Cardiac muscle cell (in vitro differentiated cells and primary cell): ENCODE results near the gene ADAMTSL3. TPM values are rescaled to one million over a fixed set of nuclear protein-coding genes. Genes with fewer than 3 reads are reported as not detected.

Source experiments
- DNase-seq, 2 donors: peaks; one replicate each; pipeline versions ENCODE4 v3.0.0 to v3.0.0-alpha.2; 2010 to 2017; ENCODE audit warnings: low read depth in 1 of 2, low spot score in 1 of 2
- H3K27ac ChIP-seq: fragments of 200-600 bp; sonication (generic); 2 replicates; pipeline ENCODE4 v1.5.1; 2016
- H3K27me3 ChIP-seq: fragments of 200-600 bp; sonication (generic); 2 replicates; pipeline ENCODE4 v1.6.0; 2016; ENCODE audit warnings: control low read depth
- H3K36me3 ChIP-seq: fragments of 200-600 bp; sonication (generic); 2 replicates; pipeline ENCODE4 v1.5.1; 2016; ENCODE audit warnings: control low read depth
- H3K4me1 ChIP-seq: fragments of 200-600 bp; sonication (generic); 2 replicates; pipeline ENCODE4 v1.8.1; 2017; ENCODE audit warnings: low read depth, mild to moderate bottlenecking, mixed run types
- H3K4me3 ChIP-seq: fragments of 200-600 bp; sonication (generic); 2 replicates; pipeline ENCODE4 v1.5.1; 2016; ENCODE audit warnings: mild to moderate bottlenecking
- H3K9me3 ChIP-seq: fragments of 200-600 bp; sonication (generic); 2 replicates; pipeline ENCODE4 v1.5.1; 2017; ENCODE audit warnings: low read depth, mild to moderate bottlenecking, control low read depth
- polyA plus RNA-seq: library from polyadenylated mRNA; unstranded; fragments of >200 nt; fragmentation: Nextera tagmentation; extraction: Ambion mirVana; gene quantifications from 2 replicates; pipeline ENCODE4 v1.2.1, GENCODE V29; 2016
- total RNA-seq: library from RNA; depleted of rRNA; stranded (reverse); fragments of >200 nt; gene quantifications from 2 replicates; pipeline ENCODE4 v1.2.3, GENCODE V29; 2016
- TF ChIP-seq, protein P1 (sequence below): IDR thresholded peaks from 2 replicates; pipeline ENCODE4 v1.5.1; 2012; ENCODE audit warnings: low read depth, mild to moderate bottlenecking, low read length

The ADAMTSL3 gene
- total and polyA plus RNA-seq, 2 experiments from 2014 or later: 0.83 to 2.0 TPM

DNA sequence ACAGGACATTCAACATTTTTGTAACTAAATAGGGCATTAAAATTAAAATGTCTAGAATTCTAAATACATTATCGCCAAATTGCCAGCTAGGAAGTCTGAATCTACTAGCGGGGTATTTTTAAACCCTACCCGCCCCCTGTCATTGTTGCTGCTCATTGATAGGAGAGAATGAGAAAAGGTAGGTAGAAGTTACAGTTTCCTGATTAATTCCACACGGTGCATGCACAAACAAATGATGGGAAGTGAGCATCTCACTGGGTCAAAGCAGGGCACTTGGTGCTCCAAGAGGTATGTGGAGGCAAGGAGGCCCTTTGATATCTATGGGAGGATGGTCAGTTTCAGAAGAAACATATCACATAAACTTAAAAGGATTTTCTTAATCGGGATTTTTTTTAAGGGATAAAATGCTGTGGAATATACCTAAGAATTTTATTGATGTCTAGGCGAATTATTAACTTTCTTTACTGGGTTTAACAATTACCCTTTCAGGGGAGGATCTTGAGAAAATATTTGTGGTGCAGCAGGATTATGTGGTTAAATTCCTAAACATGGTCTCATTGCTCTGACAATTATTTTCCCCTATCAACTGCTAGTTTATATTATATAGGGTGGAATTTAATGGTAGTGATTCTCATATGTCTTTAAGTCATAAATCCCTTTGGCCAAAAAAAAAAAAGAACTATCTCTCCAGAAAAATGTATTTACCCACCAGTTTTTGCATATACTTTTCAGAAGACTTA lies 345.6 kb downstream of the ADAMTSL3 start:
- no peak for DNase-seq
- Histone ChIP-seq H3K36me3 (no peaks in the 10 kb centered on the region), H3K4me3 (no peak overlapping the region), H3K27ac (no peak overlapping the region), H3K9me3 (no peaks in the 10 kb centered on the region), H3K27me3 (no peaks in the 10 kb centered on the region), H3K4me1 (no peaks in the 10 kb centered on the region)
- TF ChIP-seq, protein P1, sequence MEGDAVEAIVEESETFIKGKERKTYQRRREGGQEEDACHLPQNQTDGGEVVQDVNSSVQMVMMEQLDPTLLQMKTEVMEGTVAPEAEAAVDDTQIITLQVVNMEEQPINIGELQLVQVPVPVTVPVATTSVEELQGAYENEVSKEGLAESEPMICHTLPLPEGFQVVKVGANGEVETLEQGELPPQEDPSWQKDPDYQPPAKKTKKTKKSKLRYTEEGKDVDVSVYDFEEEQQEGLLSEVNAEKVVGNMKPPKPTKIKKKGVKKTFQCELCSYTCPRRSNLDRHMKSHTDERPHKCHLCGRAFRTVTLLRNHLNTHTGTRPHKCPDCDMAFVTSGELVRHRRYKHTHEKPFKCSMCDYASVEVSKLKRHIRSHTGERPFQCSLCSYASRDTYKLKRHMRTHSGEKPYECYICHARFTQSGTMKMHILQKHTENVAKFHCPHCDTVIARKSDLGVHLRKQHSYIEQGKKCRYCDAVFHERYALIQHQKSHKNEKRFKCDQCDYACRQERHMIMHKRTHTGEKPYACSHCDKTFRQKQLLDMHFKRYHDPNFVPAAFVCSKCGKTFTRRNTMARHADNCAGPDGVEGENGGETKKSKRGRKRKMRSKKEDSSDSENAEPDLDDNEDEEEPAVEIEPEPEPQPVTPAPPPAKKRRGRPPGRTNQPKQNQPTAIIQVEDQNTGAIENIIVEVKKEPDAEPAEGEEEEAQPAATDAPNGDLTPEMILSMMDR: no peak

DNA sequence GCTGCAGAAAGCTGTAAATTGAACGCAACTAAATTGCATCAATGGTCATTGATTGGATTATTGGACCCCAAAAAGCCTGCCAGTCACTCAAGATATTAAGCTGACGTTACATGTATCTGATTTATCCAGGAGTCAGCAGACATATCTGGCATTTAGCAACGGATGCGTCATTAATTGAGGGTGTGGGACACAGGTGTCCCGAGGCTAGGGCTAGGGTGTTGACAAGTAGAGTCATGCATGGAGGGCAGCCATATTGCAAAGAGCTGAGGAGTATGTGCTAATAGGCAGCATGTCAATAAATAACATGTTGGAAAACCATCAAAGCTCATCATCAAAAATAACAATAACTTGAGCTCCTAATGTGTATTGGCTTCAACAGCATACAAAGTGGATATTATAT lies 347.1 kb downstream of the ADAMTSL3 start:
- no peak overlapping the region for H3K4me3 ChIP-seq
- no peak overlapping the region for H3K27ac ChIP-seq
- H3K4me1 ChIP-seq: no peaks in the 10 kb centered on the region
- peaks cover 3% of the 10 kb centered on the region for H3K27me3 ChIP-seq
- TF ChIP-seq, protein P1: no peak
- no peaks in the 10 kb centered on the region for H3K36me3 ChIP-seq
- no peak for DNase-seq
- H3K9me3 ChIP-seq: no peaks in the 10 kb centered on the region

DNA sequence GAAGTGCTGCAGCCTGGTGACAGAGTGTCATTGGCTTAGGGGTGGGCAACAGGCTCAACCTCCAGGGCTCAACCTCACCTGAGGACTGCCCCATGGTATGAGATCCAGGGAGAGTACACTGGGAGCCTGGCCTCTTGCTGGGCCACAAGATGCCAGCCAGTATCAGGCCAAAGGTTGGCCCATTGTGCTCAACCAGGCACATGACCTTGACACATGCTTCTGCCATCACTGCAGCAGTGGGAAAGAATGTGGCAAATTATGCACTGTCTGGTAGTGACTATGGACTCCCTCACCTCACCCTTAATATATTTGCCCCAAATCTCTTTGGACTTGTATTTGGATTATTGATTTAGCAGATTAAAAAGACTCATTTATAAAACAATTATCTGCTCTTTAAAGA lies 347.7 kb downstream of the ADAMTSL3 start:
- Histone ChIP-seq H3K27ac (no peak overlapping the region), H3K27me3 (peaks cover 3% of the 10 kb centered on the region), H3K9me3 (no peaks in the 10 kb centered on the region), H3K4me1 (no peaks in the 10 kb centered on the region), H3K36me3 (no peaks in the 10 kb centered on the region), H3K4me3 (no peak overlapping the region)
- no peak for DNase-seq
- TF ChIP-seq, protein P1: no peak

DNA sequence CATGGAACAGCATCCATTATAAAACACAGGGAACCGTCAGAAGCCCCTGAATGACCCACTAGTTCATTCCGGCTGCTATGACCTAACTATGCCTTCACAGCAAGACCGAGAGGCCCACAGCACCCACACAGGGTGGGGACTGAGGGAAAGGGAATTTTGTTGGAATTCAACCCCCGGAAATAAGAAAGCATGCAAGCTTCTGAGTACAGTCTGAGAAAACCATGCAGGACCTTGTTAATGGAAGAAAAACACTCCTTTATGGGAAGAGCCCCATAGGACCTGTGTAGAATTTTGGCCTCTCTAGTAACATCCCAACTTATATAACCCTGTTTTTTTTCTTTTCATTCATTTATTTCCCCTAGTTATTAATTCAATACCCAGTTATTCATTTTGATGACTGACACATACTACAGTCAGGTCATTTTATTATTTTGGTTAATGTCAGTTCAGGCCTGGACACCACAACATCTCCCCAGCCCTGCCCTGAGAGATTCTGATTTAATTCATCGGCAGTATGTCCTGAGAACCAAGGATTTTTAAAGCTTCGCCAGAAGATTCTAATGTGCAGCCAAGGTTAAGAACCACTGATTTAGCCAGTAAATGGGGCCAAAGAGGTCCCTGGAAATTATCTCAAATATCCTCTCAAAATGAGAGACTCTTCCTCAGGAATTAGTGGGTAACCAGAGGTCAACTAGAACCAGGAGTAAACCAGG lies 350.0 kb downstream of the ADAMTSL3 start:
- Histone ChIP-seq H3K4me3 (no peak overlapping the region), H3K27ac (no peak overlapping the region)
- DNase-seq: no peak

DNA sequence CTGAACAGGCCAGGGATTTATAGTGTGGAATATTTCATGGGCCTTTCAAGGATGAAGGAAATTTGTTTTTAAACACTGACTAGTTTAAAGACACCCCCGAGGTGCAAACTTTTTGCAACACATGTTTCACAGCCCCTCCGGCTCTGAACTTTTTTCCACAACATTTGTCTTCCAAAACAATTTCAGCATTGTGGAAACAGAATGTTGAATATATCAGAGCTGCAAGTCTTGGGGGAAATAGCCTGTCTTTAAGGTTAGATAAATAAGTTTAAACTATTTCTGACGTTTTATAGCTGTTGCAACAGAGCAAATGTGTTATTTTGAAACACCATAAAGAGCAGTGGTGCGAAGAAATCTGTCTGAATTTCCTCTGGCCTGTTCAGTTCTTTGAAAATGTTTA lies 352.5 kb downstream of the ADAMTSL3 start:
- Histone ChIP-seq H3K4me1 (no peaks in the 10 kb centered on the region), H3K9me3 (no peaks in the 10 kb centered on the region), H3K27ac (no peak overlapping the region), H3K4me3 (no peak overlapping the region), H3K36me3 (no peaks in the 10 kb centered on the region), H3K27me3 (peaks cover 3% of the 10 kb centered on the region)
- TF ChIP-seq, protein P1: no peak
- DNase-seq: peak in 1 of 2 donors; percentile 18

More for the DNA sequence above, 350.0 kb downstream of the ADAMTSL3 start:
- Histone ChIP-seq H3K9me3 (no peaks in the 10 kb centered on the region), H3K36me3 (no peaks in the 10 kb centered on the region), H3K4me1 (no peaks in the 10 kb centered on the region), H3K27me3 (peaks cover 3% of the 10 kb centered on the region)
- TF ChIP-seq, protein P1: no peak
